ENCODE data around the gene R3HDM1.

The R3HDM1 gene

DNA sequence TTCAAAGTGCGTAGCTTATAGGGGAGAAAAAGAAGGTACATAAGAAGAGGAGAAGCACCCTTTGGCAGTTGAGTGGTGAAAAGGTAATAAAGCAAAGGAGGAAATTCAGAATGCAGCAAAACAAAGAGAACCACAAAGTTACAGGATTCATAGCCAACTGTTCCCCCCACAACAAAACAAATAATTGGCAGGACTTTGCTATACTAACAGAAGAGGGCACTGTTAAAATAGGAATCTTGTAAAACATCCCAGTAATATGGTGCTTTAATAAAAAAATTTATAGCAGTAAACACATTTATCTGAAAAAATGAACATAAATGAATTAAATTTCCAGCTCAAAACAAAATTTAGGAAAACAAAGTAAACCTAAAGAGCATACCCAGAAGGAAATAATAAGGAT lies 42.3 kb downstream of the R3HDM1 start:
- no peak overlapping the region for H3K27ac ChIP-seq (ENCODE audit: low read length)
- no peak overlapping the region for H3K4me3 ChIP-seq (ENCODE audit: low read length)
- no peaks in the 10 kb centered on the region for H3K4me1 ChIP-seq (ENCODE audit: insufficient read depth, low read length)
- H3K36me3 ChIP-seq (ENCODE audit: insufficient read depth, low read depth, low read length), result peaks cover 12% of the 10 kb centered on the region
- no peaks in the 10 kb centered on the region for H3K9me3 ChIP-seq (ENCODE audit: insufficient read depth, low read depth, low read length)
- H3K9ac ChIP-seq (ENCODE audit: low read depth, low read length), result no peak overlapping the region
- no peaks in the 10 kb centered on the region for H3K27me3 ChIP-seq (ENCODE audit: insufficient read depth, low read length)

DNA sequence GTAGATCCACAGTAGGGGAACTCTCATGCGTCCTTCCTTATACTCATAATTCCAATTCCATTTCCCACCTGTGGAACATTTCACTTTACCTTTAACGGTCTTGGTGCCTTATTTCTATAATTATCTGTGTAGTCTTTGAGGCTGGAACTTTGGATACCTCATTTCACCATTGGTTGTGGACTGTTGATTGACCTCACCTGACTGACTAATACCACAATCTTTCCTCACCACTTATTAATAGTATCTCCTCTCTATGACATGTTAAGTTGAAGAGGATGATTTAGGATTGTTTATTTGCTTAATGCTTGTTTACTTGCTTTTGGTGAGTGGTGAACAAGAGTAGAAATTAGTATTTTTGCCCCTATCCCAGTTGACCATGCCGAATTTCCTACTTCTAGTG lies 50.0 kb downstream of the R3HDM1 start:
- Histone ChIP-seq H3K4me1 (ENCODE audit: insufficient read depth, low read length) (peaks cover 6% of the 10 kb centered on the region; the same call in 1 of the 2 replicates), H3K36me3 (ENCODE audit: insufficient read depth, low read depth, low read length) (no peaks in the 10 kb centered on the region), H3K4me3 (ENCODE audit: low read length) (no peak overlapping the region), H3K9ac (ENCODE audit: low read depth, low read length) (no peak overlapping the region), H3K27ac (ENCODE audit: low read length) (no peak overlapping the region), H3K27me3 (ENCODE audit: insufficient read depth, low read length) (no peaks in the 10 kb centered on the region), H3K9me3 (ENCODE audit: insufficient read depth, low read depth, low read length) (no peaks in the 10 kb centered on the region)

DNA sequence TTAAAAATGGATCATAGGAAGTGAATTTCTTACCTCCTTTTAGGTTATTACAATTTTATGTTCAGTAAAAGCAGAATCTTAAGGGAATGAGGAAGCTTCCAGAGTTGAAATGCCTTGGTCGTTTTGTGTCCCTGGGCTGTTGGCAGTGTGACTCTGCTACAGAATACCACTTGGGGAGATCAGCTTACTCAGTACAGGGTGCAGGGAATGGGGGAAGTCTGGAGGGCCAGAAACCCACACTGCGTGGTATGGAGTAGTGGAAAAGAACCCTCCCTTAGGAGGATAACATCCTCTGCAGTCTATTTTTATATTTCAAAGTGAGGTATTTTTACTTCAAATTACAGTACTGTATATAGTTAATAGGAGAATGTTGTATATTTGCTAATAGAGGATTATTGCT lies 51.1 kb downstream of the R3HDM1 start:
- Histone ChIP-seq H3K9me3 (ENCODE audit: insufficient read depth, low read depth, low read length) (no peaks in the 10 kb centered on the region), H3K27me3 (ENCODE audit: insufficient read depth, low read length) (no peaks in the 10 kb centered on the region), H3K4me3 (ENCODE audit: low read length) (no peak overlapping the region), H3K27ac (ENCODE audit: low read length) (no peak overlapping the region), H3K9ac (ENCODE audit: low read depth, low read length) (no peak overlapping the region), H3K4me1 (ENCODE audit: insufficient read depth, low read length) (peaks cover 11% of the 10 kb centered on the region; the same call in 1 of the 2 replicates), H3K36me3 (ENCODE audit: insufficient read depth, low read depth, low read length) (no peaks in the 10 kb centered on the region)

DNA sequence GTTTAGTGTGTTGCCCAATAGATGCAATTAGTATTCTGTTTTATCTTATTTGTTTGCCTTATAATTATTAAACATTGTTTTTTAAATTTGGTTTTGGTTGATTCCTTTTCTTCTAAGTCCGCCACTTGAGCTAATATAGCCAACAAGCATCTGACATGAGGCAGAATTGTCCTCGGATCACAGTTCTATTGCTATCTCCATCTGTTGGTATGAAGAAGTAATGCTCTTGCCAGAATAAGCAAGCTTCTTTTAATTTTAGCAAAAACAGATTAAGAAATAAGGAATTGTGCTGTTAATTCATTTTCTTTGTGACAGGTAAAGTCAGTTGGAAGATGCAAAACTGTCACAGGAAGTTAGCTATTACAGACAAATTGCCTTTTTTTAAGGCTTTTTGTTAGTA lies 54.3 kb downstream of the R3HDM1 start:
- Histone ChIP-seq H3K36me3 (ENCODE audit: insufficient read depth, low read depth, low read length) (no peaks in the 10 kb centered on the region), H3K27ac (ENCODE audit: low read length) (no peak overlapping the region), H3K4me3 (ENCODE audit: low read length) (no peak overlapping the region), H3K9ac (ENCODE audit: low read depth, low read length) (no peak overlapping the region), H3K4me1 (ENCODE audit: insufficient read depth, low read length) (peaks cover 18% of the 10 kb centered on the region; the same call in 1 of the 2 replicates), H3K9me3 (ENCODE audit: insufficient read depth, low read depth, low read length) (no peaks in the 10 kb centered on the region), H3K27me3 (ENCODE audit: insufficient read depth, low read length) (no peaks in the 10 kb centered on the region)

DNA sequence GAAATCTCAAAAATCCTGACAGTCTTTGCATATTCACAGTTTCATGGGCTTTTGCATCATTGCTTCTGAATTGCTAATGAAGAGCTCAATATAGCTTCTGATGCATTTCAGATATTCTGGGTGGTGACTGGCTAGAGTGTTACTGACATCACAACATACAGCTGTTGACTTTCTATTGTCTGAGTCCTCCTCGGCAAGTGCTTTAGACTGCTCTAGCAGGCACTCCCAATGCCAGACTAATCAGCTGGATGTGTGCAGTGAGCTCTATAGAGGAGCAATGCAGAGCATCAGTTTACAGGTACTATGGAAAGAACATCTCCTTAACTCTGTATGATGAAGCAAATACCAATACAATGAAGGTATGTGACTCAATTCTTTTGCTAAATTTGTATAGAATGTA lies 54.9 kb downstream of the R3HDM1 start:
- no peak overlapping the region for H3K9ac ChIP-seq (ENCODE audit: low read depth, low read length)

DNA sequence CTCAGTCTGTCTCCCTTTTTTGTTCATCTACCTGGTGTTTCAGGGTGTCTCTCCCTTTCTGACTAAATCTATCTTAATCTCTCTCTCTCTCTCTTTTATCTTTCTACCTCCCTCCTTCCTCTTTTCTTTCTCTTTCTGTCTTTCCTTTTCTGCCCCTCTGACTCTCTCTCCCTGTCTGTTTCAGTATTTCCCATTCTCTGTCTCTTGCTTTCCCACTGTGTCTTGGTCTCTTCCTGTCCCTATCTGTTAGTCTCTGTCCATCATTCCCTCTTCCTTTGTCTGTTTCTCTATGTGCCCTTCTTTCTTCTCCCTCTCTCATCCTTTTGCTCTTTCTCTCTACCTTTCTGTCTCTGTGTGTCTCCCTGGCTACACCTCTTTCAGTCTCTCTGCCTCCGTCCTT lies 56.7 kb downstream of the R3HDM1 start:
- Histone ChIP-seq H3K9ac (ENCODE audit: low read depth, low read length) (no peak overlapping the region; the same call in 1 of the 2 replicates), H3K27ac (ENCODE audit: low read length) (no peak overlapping the region), H3K4me3 (ENCODE audit: low read length) (no peak overlapping the region), H3K4me1 (ENCODE audit: insufficient read depth, low read length) (peaks cover 18% of the 10 kb centered on the region; the same call in 1 of the 2 replicates), H3K27me3 (ENCODE audit: insufficient read depth, low read length) (no peaks in the 10 kb centered on the region), H3K36me3 (ENCODE audit: insufficient read depth, low read depth, low read length) (peaks cover 5% of the 10 kb centered on the region; the same call in 1 of the 2 replicates), H3K9me3 (ENCODE audit: insufficient read depth, low read depth, low read length) (peaks cover 16% of the 10 kb centered on the region; the same call in 1 of the 2 replicates)

More for the DNA sequence above, 54.9 kb downstream of the R3HDM1 start:
- Histone ChIP-seq H3K27me3 (ENCODE audit: insufficient read depth, low read length) (no peaks in the 10 kb centered on the region), H3K4me3 (ENCODE audit: low read length) (no peak overlapping the region), H3K36me3 (ENCODE audit: insufficient read depth, low read depth, low read length) (0 out of 2 replicates have a peak, but pooled peaks cover 1% of the 10 kb centered on the region), H3K4me1 (ENCODE audit: insufficient read depth, low read length) (peaks cover 18% of the 10 kb centered on the region; the same call in 1 of the 2 replicates), H3K27ac (ENCODE audit: low read length) (no peak overlapping the region), H3K9me3 (ENCODE audit: insufficient read depth, low read depth, low read length) (peaks cover 5% of the 10 kb centered on the region; the same call in 1 of the 2 replicates)

DNA sequence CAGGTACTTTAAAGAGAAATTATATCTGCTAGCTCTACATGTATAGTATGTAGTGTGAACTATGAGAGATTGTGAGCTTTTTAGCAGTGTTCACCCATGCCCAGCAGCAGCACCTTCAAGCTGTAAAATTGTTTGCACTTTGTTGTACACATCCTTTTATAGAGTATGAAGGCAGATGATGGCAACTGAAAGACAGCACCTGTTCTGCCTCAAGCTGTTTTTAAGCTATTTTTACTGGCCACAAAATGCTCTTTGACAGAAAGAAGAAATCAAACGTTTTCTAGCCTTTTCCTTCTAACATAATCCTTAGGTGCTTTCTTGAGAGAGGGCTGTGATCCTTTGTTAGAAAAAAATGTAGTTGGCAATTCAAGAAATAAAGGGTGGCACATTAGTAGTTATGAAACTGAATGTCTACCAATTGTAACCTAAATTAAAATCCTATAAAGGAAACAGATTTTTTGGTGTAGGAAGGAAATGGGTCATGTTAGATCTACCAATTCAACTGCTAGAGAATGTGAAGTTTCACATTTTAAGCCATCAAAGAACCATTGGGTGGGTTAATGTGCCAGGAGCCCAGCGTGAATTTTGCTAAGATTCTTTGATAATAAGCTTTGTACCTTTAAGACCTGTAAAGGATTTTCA lies 59.5 kb downstream of the R3HDM1 start:
- peaks cover 9% of the 10 kb centered on the region; the same call in 1 of the 2 replicates for H3K36me3 ChIP-seq (ENCODE audit: insufficient read depth, low read depth, low read length)
- no peaks in the 10 kb centered on the region for H3K27me3 ChIP-seq (ENCODE audit: insufficient read depth, low read length)
- H3K4me3 ChIP-seq (ENCODE audit: low read length), result no peak overlapping the region
- peaks cover 16% of the 10 kb centered on the region; the same call in 1 of the 2 replicates for H3K9me3 ChIP-seq (ENCODE audit: insufficient read depth, low read depth, low read length)
- H3K9ac ChIP-seq (ENCODE audit: low read depth, low read length), result no peak overlapping the region
- no peak overlapping the region for H3K27ac ChIP-seq (ENCODE audit: low read length)
- peaks cover 14% of the 10 kb centered on the region; the same call in 1 of the 2 replicates for H3K4me1 ChIP-seq (ENCODE audit: insufficient read depth, low read length)

DNA sequence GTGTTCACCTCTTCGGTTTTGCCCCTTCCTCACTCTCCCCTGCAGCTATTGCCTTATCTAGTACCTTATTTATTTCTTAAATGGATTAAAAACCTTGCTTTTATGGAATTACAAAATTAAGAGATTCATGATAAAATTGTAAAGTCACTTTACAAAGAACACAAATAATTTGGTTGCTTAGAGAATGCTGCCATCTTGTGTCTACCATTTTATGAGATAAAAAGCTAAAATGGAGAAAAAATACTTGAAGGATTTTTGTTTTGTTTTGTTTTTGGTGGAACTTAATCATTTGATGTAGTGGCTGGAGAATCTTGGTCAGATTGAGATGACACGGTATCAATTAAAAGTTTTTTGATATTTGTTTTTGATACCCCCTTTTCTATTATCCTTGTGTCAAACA lies 69.6 kb downstream of the R3HDM1 start:
- H3K4me3 ChIP-seq (ENCODE audit: low read length), result no peak overlapping the region
- no peak overlapping the region for H3K9ac ChIP-seq (ENCODE audit: low read depth, low read length)
- H3K27ac ChIP-seq (ENCODE audit: low read length), result no peak overlapping the region
- no peaks in the 10 kb centered on the region for H3K27me3 ChIP-seq (ENCODE audit: insufficient read depth, low read length)
- no peaks in the 10 kb centered on the region for H3K9me3 ChIP-seq (ENCODE audit: insufficient read depth, low read depth, low read length)
- peaks cover 37% of the 10 kb centered on the region for H3K36me3 ChIP-seq (ENCODE audit: insufficient read depth, low read depth, low read length)
- peaks cover 14% of the 10 kb centered on the region; the same call in 1 of the 2 replicates for H3K4me1 ChIP-seq (ENCODE audit: insufficient read depth, low read length)

DNA sequence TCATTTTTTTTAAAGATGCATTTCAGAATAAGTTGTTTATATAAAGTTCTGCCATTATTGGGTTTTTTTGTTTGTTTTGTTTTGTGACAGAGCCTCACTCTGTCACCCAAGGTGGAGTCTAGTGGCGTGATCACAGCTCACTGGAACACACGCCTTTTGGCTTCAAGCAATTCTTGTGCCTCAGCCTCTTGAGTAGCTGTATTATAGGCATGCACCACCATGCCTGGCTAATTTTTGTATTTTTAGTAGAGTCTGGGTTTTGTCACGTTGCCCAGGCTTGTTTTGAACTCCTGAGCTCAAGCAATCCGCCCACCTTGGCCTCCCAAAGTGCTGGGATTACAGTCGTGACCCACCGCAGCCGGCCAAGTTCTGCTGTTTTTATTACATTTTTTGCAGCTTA lies 72.3 kb downstream of the R3HDM1 start:
- Histone ChIP-seq H3K27ac (ENCODE audit: low read length) (no peak overlapping the region), H3K9ac (ENCODE audit: low read depth, low read length) (no peak overlapping the region), H3K9me3 (ENCODE audit: insufficient read depth, low read depth, low read length) (no peaks in the 10 kb centered on the region), H3K4me3 (ENCODE audit: low read length) (no peak overlapping the region), H3K36me3 (ENCODE audit: insufficient read depth, low read depth, low read length) (peaks cover 48% of the 10 kb centered on the region), H3K4me1 (ENCODE audit: insufficient read depth, low read length) (no peaks in the 10 kb centered on the region), H3K27me3 (ENCODE audit: insufficient read depth, low read length) (no peaks in the 10 kb centered on the region)

DNA sequence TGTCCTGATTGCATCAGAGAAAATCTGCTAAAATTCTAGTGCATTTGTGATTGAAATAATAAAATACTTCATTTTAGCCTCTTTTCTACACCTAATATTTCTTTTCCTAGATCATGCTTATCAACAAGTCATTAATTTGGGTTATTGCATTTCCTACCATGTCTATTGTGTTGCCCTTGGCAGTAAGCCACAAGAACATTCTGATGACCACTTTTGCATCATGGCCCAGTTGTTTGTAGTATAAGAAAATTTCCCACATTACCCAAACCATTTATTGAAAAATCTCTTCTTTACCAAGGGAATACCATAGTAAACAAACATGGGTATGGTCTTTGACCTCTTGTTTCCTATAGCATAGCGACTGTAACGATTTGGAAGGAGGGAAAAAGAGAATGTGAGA lies 76.3 kb downstream of the R3HDM1 start:
- Histone ChIP-seq H3K9ac (ENCODE audit: low read depth, low read length) (no peak overlapping the region), H3K4me1 (ENCODE audit: insufficient read depth, low read length) (no peaks in the 10 kb centered on the region), H3K4me3 (ENCODE audit: low read length) (no peak overlapping the region), H3K36me3 (ENCODE audit: insufficient read depth, low read depth, low read length) (peaks cover 42% of the 10 kb centered on the region), H3K9me3 (ENCODE audit: insufficient read depth, low read depth, low read length) (no peaks in the 10 kb centered on the region), H3K27me3 (ENCODE audit: insufficient read depth, low read length) (no peaks in the 10 kb centered on the region), H3K27ac (ENCODE audit: low read length) (no peak overlapping the region)

DNA sequence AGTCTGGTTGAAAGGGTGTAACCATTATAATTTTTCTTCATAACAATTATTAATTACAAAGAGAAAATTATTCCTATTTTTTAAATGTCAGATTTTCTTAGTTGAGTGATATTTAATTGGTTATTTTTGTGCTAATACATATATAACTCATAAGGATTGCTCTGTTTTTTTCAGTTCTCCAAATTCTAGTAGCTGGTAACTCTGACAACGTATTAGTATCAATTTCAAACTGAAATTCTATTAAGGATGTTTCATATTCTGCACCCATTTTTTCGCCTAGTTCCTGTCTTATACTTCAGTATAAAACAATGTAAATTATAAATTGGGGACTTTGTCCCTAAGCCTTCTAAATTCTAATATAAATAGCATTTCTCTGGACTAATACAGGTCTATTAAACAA lies 81.0 kb downstream of the R3HDM1 start:
- Histone ChIP-seq H3K9ac (ENCODE audit: low read depth, low read length) (no peak overlapping the region), H3K27me3 (ENCODE audit: insufficient read depth, low read length) (no peaks in the 10 kb centered on the region), H3K4me3 (ENCODE audit: low read length) (no peak overlapping the region), H3K36me3 (ENCODE audit: insufficient read depth, low read depth, low read length) (peaks cover 9% of the 10 kb centered on the region), H3K27ac (ENCODE audit: low read length) (no peak overlapping the region), H3K4me1 (ENCODE audit: insufficient read depth, low read length) (no peaks in the 10 kb centered on the region), H3K9me3 (ENCODE audit: insufficient read depth, low read depth, low read length) (no peaks in the 10 kb centered on the region)

DNA sequence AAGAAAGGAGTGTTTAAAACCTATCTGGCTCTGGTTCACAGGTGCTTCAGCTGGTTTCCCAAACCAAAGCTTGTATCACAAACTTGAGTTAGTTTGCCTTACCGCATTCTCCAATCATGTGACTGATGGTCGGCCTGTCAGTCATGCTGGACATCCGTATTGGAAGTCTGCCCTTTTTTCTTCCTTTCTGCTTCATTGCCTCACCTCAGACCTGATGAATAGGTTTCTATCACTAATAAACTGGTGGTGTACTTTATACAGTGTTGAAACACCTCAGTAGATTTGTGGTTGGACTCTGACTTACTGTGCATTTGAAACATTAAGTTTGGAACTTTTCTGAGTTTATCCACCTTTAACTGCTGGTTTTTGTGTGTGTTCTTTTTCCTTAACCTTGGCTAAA lies 84.1 kb downstream of the R3HDM1 start:
- Histone ChIP-seq H3K27me3 (ENCODE audit: insufficient read depth, low read length) (no peaks in the 10 kb centered on the region), H3K9ac (ENCODE audit: low read depth, low read length) (no peak overlapping the region), H3K4me3 (ENCODE audit: low read length) (no peak overlapping the region), H3K36me3 (ENCODE audit: insufficient read depth, low read depth, low read length) (peaks cover 4% of the 10 kb centered on the region; the same call in 1 of the 2 replicates), H3K4me1 (ENCODE audit: insufficient read depth, low read length) (no peaks in the 10 kb centered on the region), H3K9me3 (ENCODE audit: insufficient read depth, low read depth, low read length) (no peaks in the 10 kb centered on the region), H3K27ac (ENCODE audit: low read length) (no peak overlapping the region)
